ENCODE results near the gene GABRB3.
A peak's percentile ranks its signal among the peaks of the same experiment; 100 is the strongest.

GRCh38 chr15:26628879-26629529, 143.9 kb downstream of the GABRB3 start:
- no peak for TF ChIP-seq CHD4 (IDR thresholded peaks at IDR 0.05; ENCODE audit: borderline replicate concordance)
- peak; percentile 6; the same call in 1 of the 3 replicates for TF ChIP-seq CTCF (IDR thresholded peaks at IDR 0.05)
- no peak for TF ChIP-seq ESRRA (IDR thresholded peaks at IDR 0.05; ENCODE audit: borderline replicate concordance, low read length)
- no peak for TF ChIP-seq BHLHE40 (IDR thresholded peaks at IDR 0.05; ENCODE audit: low read depth, low read length)
- no peak for TF ChIP-seq CHD2 (IDR thresholded peaks at IDR 0.05; ENCODE audit: low read length, partially characterized antibody)
- no peak for TF ChIP-seq HDAC2 (IDR thresholded peaks at IDR 0.05)
- TF ChIP-seq MYC (IDR thresholded peaks at IDR 0.05; ENCODE audit: borderline replicate concordance, low read length), result no peak; the same call in 1 of the 2 replicates
- no peak for TF ChIP-seq REST (IDR thresholded peaks at IDR 0.05)
- peak; percentile 20; the same call in 2 of the 3 replicates for TF ChIP-seq SMC3 (IDR thresholded peaks at IDR 0.05)
- TF ChIP-seq POLR2A (IDR thresholded peaks at IDR 0.05; ENCODE audit: low read length), result peak; percentile 55
- no peak for TF ChIP-seq FOSB (CRISPR knock-in tag; IDR thresholded peaks at IDR 0.05)
